GM19193 (cell line): ENCODE results near the gene NRCAM.

Experiments
- POLR2A ChIP-seq: IDR thresholded peaks from 4 replicates; pipeline ENCODE4 v1.6.1; 2011; ENCODE audit not compliant: insufficient read depth, insufficient read length; ENCODE audit errors: extremely low read depth

NRCAM gene

GRCh38 chr7:108282427-108282996 is 173.7 kb downstream of the NRCAM start:
- TF ChIP-seq POLR2A: no peak

GRCh38 chr7:108280136-108280535 is 176.1 kb downstream of the NRCAM start:
- TF ChIP-seq POLR2A: no peak

GRCh38 chr7:108278776-108279175 is 177.5 kb downstream of the NRCAM start:
- TF ChIP-seq POLR2A: no peak

- TF ChIP-seq POLR2A: no peak
Measured at GRCh38 chr7:108278281-108278680, 178.0 kb downstream of the NRCAM start.

GRCh38 chr7:108270385-108271015 is 185.7 kb downstream of the NRCAM start:
- TF ChIP-seq POLR2A: no peak

- TF ChIP-seq POLR2A: no peak
Measured at GRCh38 chr7:108268200-108268820, 187.9 kb downstream of the NRCAM start.

GRCh38 chr7:108267615-108268014 is 188.6 kb downstream of the NRCAM start:
- TF ChIP-seq POLR2A: no peak

GRCh38 chr7:108266491-108266890 is 189.7 kb downstream of the NRCAM start:
- no peak for TF ChIP-seq POLR2A

GRCh38 chr7:108266035-108266434 is 190.2 kb downstream of the NRCAM start:
- TF ChIP-seq POLR2A: no peak

- TF ChIP-seq POLR2A: no peak
Measured at GRCh38 chr7:108265007-108265406, 191.2 kb downstream of the NRCAM start.

- TF ChIP-seq POLR2A: no peak
Measured at GRCh38 chr7:108263425-108263824, 192.8 kb downstream of the NRCAM start.

GRCh38 chr7:108261560-108262255 is 194.5 kb downstream of the NRCAM start:
- TF ChIP-seq POLR2A: no peak

- TF ChIP-seq POLR2A: no peak
Measured at GRCh38 chr7:108257954-108258353, 198.3 kb downstream of the NRCAM start.

- no peak for TF ChIP-seq POLR2A
Measured at GRCh38 chr7:108254259-108254658, 202.0 kb downstream of the NRCAM start.

GRCh38 chr7:108253275-108254044 is 202.8 kb downstream of the NRCAM start:
- no peak for TF ChIP-seq POLR2A
